HEK293T (cell line): Measurements from ENCODE around the gene DUOX1.

Experiments
- CTCF ChIA-PET: fragments of 350-600 bp; formaldehyde crosslinking; extraction: SDS; loops from one replicate; lab custom pipeline; 2021; ENCODE audit warnings: antibody characterized with exemption, inconsistent platforms; lab: Yijun Ruan, JAX
- POLR2A ChIA-PET: fragments of 350-600 bp; formaldehyde crosslinking; extraction: SDS; loops from one replicate; lab custom pipeline; 2020; ENCODE audit warnings: antibody characterized with exemption, inconsistent platforms; lab: Yijun Ruan, JAX
- DNase-seq: peaks from one replicate; pipeline ENCODE4 v3.0.0; 2012; ENCODE audit warnings: mixed read lengths; ENCODE audit errors: extremely low spot score
- ARNT ChIP-seq: fragments of 450-650 bp; IDR thresholded peaks from 2 replicates; pipeline ENCODE4 v1.6.1; 2017; ENCODE audit warnings: mild to moderate bottlenecking
- BHLHE40 ChIP-seq: fragments of 450-650 bp; IDR thresholded peaks from 2 replicates; pipeline ENCODE4 v1.6.1; 2016; ENCODE audit warnings: mild to moderate bottlenecking, moderate library complexity, borderline replicate concordance
- CTBP1 ChIP-seq: fragments of 450-650 bp; IDR thresholded peaks from 2 replicates; pipeline ENCODE4 v1.6.1; 2016; ENCODE audit warnings: borderline replicate concordance
- ELF4 ChIP-seq: fragments of 450-650 bp; IDR thresholded peaks from 2 replicates; pipeline ENCODE4 v1.6.1; 2017; ENCODE audit warnings: antibody characterized with exemption
- FOXA1 ChIP-seq: fragments of 450-650 bp; IDR thresholded peaks from 2 replicates; pipeline ENCODE4 v1.6.1; 2016; ENCODE audit warnings: mild to moderate bottlenecking
- FOXK2 ChIP-seq: fragments of 450-650 bp; IDR thresholded peaks from 2 replicates; pipeline ENCODE4 v1.6.1; 2016; ENCODE audit warnings: mild to moderate bottlenecking
- FOXM1 ChIP-seq: fragments of 450-650 bp; IDR thresholded peaks from 2 replicates; pipeline ENCODE4 v1.6.1; 2017; ENCODE audit warnings: mild to moderate bottlenecking, borderline replicate concordance
- HDGF ChIP-seq: fragments of 450-650 bp; IDR thresholded peaks from 2 replicates; pipeline ENCODE4 v1.6.1; 2017; ENCODE audit warnings: antibody characterized with exemption, borderline replicate concordance
- L3MBTL2 ChIP-seq: fragments of 450-650 bp; conservative IDR thresholded peaks from 2 replicates; pipeline ENCODE4 v1.6.1; 2016; ENCODE audit warnings: mild to moderate bottlenecking
- LEF1 ChIP-seq: fragments of 450-650 bp; IDR thresholded peaks from 2 replicates; pipeline ENCODE4 v1.6.1; 2017; ENCODE audit warnings: mild to moderate bottlenecking, borderline replicate concordance
- NFRKB ChIP-seq: fragments of 450-650 bp; IDR thresholded peaks from 2 replicates; pipeline ENCODE4 v1.6.1; 2016; ENCODE audit warnings: mild to moderate bottlenecking, moderate library complexity
- SP1 ChIP-seq: fragments of 450-650 bp; IDR thresholded peaks from 2 replicates; pipeline ENCODE4 v1.6.1; 2017
- SUZ12 ChIP-seq: fragments of 450-650 bp; IDR thresholded peaks from 2 replicates; pipeline ENCODE4 v1.6.1; 2016; ENCODE audit warnings: mild to moderate bottlenecking
- TARDBP ChIP-seq: fragments of 450-650 bp; IDR thresholded peaks from 2 replicates; pipeline ENCODE4 v1.6.1; 2016
- ZNF384 ChIP-seq: fragments of 450-650 bp; IDR thresholded peaks from 2 replicates; pipeline ENCODE4 v1.6.1; 2016
- TF ChIP-seq, protein P1 (sequence below): fragments of 450-650 bp; IDR thresholded peaks from 2 replicates; pipeline ENCODE4 v1.6.1; 2016

DUOX1 gene

GRCh38 chr15:45180648-45181436 is 51.0 kb downstream of the DUOX1 start:
- CTCF ChIA-PET = interaction anchor here (1.2 kb wide), 1 partner anchor 13 kb away, joined by 5 read pairs; no protein-coding TSS in a partner anchor
- no peak for DNase-seq
- POLR2A ChIA-PET = interaction anchor here (1.4 kb wide), 1 partner anchor 9 kb away, joined by 3 read pairs; no protein-coding TSS in a partner anchor

GRCh38 chr15:45181491-45182285 is 51.9 kb downstream of the DUOX1 start:
- TF ChIP-seq FOXA1 (no peak), SUZ12 (no peak), CTBP1 (no peak), L3MBTL2 (no peak), BHLHE40 (no peak), NFRKB (no peak), ZNF384 (no peak), HDGF (no peak), LEF1 (no peak)
- TF ChIP-seq, protein P1, sequence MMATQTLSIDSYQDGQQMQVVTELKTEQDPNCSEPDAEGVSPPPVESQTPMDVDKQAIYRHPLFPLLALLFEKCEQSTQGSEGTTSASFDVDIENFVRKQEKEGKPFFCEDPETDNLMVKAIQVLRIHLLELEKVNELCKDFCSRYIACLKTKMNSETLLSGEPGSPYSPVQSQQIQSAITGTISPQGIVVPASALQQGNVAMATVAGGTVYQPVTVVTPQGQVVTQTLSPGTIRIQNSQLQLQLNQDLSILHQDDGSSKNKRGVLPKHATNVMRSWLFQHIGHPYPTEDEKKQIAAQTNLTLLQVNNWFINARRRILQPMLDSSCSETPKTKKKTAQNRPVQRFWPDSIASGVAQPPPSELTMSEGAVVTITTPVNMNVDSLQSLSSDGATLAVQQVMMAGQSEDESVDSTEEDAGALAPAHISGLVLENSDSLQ = no peak
- POLR2A ChIA-PET = interaction anchor here (1.2 kb wide), 1 partner anchor 14 kb away, joined by 3 read pairs; no protein-coding TSS in a partner anchor
- no peak for DNase-seq
- CTCF ChIA-PET = interaction anchor here (0.7 kb wide), 1 partner anchor 24 kb away, joined by 3 read pairs; no protein-coding TSS in a partner anchor

More at GRCh38 chr15:45180648-45181436, 51.0 kb downstream of the DUOX1 start:
- TF ChIP-seq FOXA1 (no peak), LEF1 (no peak), ZNF384 (no peak), L3MBTL2 (no peak), FOXK2 (no peak), SUZ12 (no peak), NFRKB (no peak), HDGF (no peak), ELF4 (no peak)
- TF ChIP-seq, protein P1 = no peak

DNA sequence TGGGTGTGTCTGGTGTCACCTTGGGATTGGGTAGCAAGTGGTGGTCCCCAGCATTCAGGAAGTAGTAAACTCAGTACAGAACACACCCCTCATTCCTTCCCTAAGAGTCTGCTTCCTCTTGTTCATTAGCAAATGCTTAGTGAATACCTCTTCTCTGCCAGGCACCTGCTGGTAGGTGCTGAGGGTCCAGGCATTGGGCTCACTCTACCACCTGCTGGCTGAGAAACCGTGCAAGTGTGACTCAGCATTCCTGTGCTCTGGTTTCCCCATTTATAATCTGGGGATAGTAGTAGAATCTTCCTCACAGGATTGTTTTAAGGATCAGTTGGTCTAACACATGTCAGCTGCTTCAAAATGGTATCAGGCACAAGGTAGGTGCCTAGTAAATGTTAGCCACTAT is 53.2 kb downstream of the DUOX1 start:
- no peak for DNase-seq
- ChIA-PET POLR2A (no interaction called here), CTCF (interaction anchor here (1.2 kb wide), 1 partner anchor 15 kb away, joined by 3 read pairs; no protein-coding TSS in a partner anchor)

GRCh38 chr15:45183511-45183910 is 53.7 kb downstream of the DUOX1 start:
- CTCF ChIA-PET = interaction anchor here (0.5 to 1.2 kb wide), 2 partner anchors 15 to 16 kb away, joined by 3 read pairs; no protein-coding TSS in a partner anchor
- DNase-seq = no peak
- TF ChIP-seq NFRKB (no peak), LEF1 (no peak), FOXA1 (no peak), FOXM1 (no peak), HDGF (no peak), ELF4 (no peak), L3MBTL2 (no peak), ZNF384 (no peak), TARDBP (no peak), CTBP1 (no peak), BHLHE40 (no peak), SUZ12 (no peak), ARNT (no peak), SP1 (no peak)
- POLR2A ChIA-PET = no interaction called here

More for the DNA sequence above, 53.2 kb downstream of the DUOX1 start:
- TF ChIP-seq LEF1 (no peak), L3MBTL2 (no peak), HDGF (no peak), ZNF384 (no peak), NFRKB (no peak), TARDBP (no peak), ELF4 (no peak), SUZ12 (no peak)

GRCh38 chr15:45184562-45185041 is 54.8 kb downstream of the DUOX1 start:
- CTCF ChIA-PET = no interaction called here
- no peak for DNase-seq
- POLR2A ChIA-PET = interaction anchor here (4.2 kb wide), 1 partner anchor 16 kb away, joined by 17 read pairs; no protein-coding TSS in a partner anchor

More at GRCh38 chr15:45184562-45185041, 54.8 kb downstream of the DUOX1 start:
- no peak for TF ChIP-seq CTBP1
- TF ChIP-seq SP1 = no peak
- no peak for TF ChIP-seq LEF1
- TF ChIP-seq L3MBTL2 = no peak
- no peak for TF ChIP-seq FOXK2
- no peak for TF ChIP-seq SUZ12
- no peak for TF ChIP-seq FOXM1
- no peak for TF ChIP-seq ELF4
- TF ChIP-seq TARDBP = no peak
- no peak for TF ChIP-seq ARNT
- TF ChIP-seq NFRKB = no peak
- no peak for TF ChIP-seq BHLHE40
- no peak for TF ChIP-seq FOXA1
- TF ChIP-seq, protein P1 = no peak
- no peak for TF ChIP-seq ZNF384
- no peak for TF ChIP-seq HDGF
